GM23248 (cell line): Measurements from ENCODE around the gene VPS35. TPM values are rescaled to one million over a fixed set of nuclear protein-coding genes. Genes with fewer than 3 reads are reported as not detected.

Source experiments
- DNase-seq: peaks from one replicate; pipeline ENCODE4 v3.0.0-alpha.2; 2015
- H2AFZ ChIP-seq: fragments of 200-600 bp; sonication (generic); 2 replicates; pipeline ENCODE4 v1.6.1; 2016; ENCODE audit warnings: antibody characterized with exemption
- H3F3A ChIP-seq: fragments of 200-600 bp; sonication (generic); 2 replicates; pipeline ENCODE4 v1.6.1; 2016; ENCODE audit warnings: mild to moderate bottlenecking, antibody characterized with exemption, mixed run types; ENCODE audit not compliant: insufficient read depth
- H3K27ac ChIP-seq: fragments of 200-600 bp; sonication (generic); 2 replicates; pipeline ENCODE4 v1.5.1; 2016; ENCODE audit warnings: mild to moderate bottlenecking
- H3K27me3 ChIP-seq: fragments of 200-600 bp; sonication (generic); replicated peaks from 2 replicates; pipeline ENCODE4 v1.6.1; 2016; ENCODE audit warnings: mild to moderate bottlenecking; ENCODE audit not compliant: insufficient read depth
- H3K36me3 ChIP-seq: fragments of 200-600 bp; sonication (generic); 2 replicates; pipeline ENCODE4 v1.6.1; 2016; ENCODE audit warnings: low read depth, mild to moderate bottlenecking
- H3K4me1 ChIP-seq: fragments of 200-600 bp; sonication (generic); 2 replicates; pipeline ENCODE4 v1.6.1; 2016; ENCODE audit warnings: mild to moderate bottlenecking; ENCODE audit not compliant: insufficient read depth
- H3K4me2 ChIP-seq: fragments of 200-600 bp; sonication (generic); one replicate; pipeline ENCODE4 v1.6.1; 2016; ENCODE audit warnings: mild to moderate bottlenecking; ENCODE audit not compliant: unreplicated experiment
- H3K4me3 ChIP-seq: fragments of 200-600 bp; sonication (generic); 2 replicates; pipeline ENCODE4 v1.5.1; 2016; ENCODE audit warnings: mild to moderate bottlenecking
- H3K79me2 ChIP-seq: fragments of 200-600 bp; sonication (generic); 2 replicates; pipeline ENCODE4 v1.6.1; 2016; ENCODE audit warnings: mild to moderate bottlenecking; ENCODE audit not compliant: insufficient read depth
- H3K9ac ChIP-seq: fragments of 200-600 bp; sonication (generic); 2 replicates; pipeline ENCODE4 v1.6.1; 2016; ENCODE audit warnings: mild to moderate bottlenecking
- H3K9me2 ChIP-seq: fragments of 200-600 bp; sonication (generic); 2 replicates; pipeline ENCODE4 v1.6.1; 2016; ENCODE audit warnings: mixed run types, mild to moderate bottlenecking, moderate library complexity; ENCODE audit not compliant: insufficient read depth
- H3K9me3 ChIP-seq: fragments of 200-600 bp; sonication (generic); one replicate; pipeline ENCODE4 v1.6.1; 2017; ENCODE audit warnings: low read depth
- H4K20me1 ChIP-seq: fragments of 200-600 bp; sonication (generic); 2 replicates; pipeline ENCODE4 v1.6.0; 2016; ENCODE audit not compliant: insufficient read depth
- EZH2 ChIP-seq: fragments of 200-600 bp; sonication (generic); IDR thresholded peaks from 2 replicates; pipeline ENCODE4 v1.6.1; 2018; ENCODE audit warnings: antibody characterized with exemption, mild to moderate bottlenecking; ENCODE audit not compliant: insufficient read depth, poor library complexity, severe bottlenecking
- EZH2phosphoT487 ChIP-seq: fragments of 200-600 bp; sonication (generic); IDR thresholded peaks from 2 replicates; pipeline ENCODE4 v1.6.1; 2018; ENCODE audit warnings: antibody characterized with exemption, moderate library complexity, mild to moderate bottlenecking, low read depth; ENCODE audit not compliant: insufficient read depth
- WGBS, 2 experiments: methylation state at CpG; one replicate each; pipeline ENCODE4 v1.1.6; 2015 to 2017; ENCODE audit warnings: low lambda C conversion rate in 2 of 2, low coverage in 1 of 2; ENCODE audit errors: missing lambda C conversion rate in 2 of 2; 5-methylcytosine and 5-hydroxymethylcytosine counted together
- in situ Hi-C: fragments of 300-500 bp; cut with MboI; formaldehyde crosslinking; loops from 2 replicates; pipeline ENCODE4 v1.15.0; 2020
- polyA plus RNA-seq: library from polyadenylated mRNA; unstranded; fragments of >200 nt; fragmentation: Nextera tagmentation; extraction: Ambion mirVana; gene quantifications from 2 replicates; pipeline ENCODE4 v1.2.1, GENCODE V29; 2016
- total RNA-seq: library from RNA; depleted of rRNA; stranded (reverse); fragments of >200 nt; shearing (Covaris generic); gene quantifications from 2 replicates; pipeline ENCODE4 v1.2.3, GENCODE V29; 2014; rRNA removed

The VPS35 gene
- total RNA-seq (182 and 213 TPM in 2 replicates), polyA plus RNA-seq (86.8 and 91.1 TPM in 2 replicates)

GRCh38 chr16:46688654-46689364, at the start of gene VPS35:
VPS35 (minus strand) TSS chr16:46689178; CDS start chr16:46689133, 45 bp downstream.
- Histone ChIP-seq H3K79me2 (peaks cover 80% of the 10 kb centered on the region), H4K20me1 (peaks cover 27% of the 10 kb centered on the region; the same call in 1 of the 2 replicates), H3K4me2 (peak within 1 kb of the TSS; percentile 92), H3K27me3 (no peaks in the 10 kb centered on the region), H2AFZ (peak within 1 kb of the TSS; percentile 95), H3K27ac (peak within 1 kb of the TSS; percentile 91), H3K4me1 (peaks cover 29% of the 10 kb centered on the region), H3K9me2 (no peaks in the 10 kb centered on the region), H3K36me3 (no peaks in the 10 kb centered on the region), H3K4me3 (peak within 1 kb of the TSS; percentile 94), H3F3A (peaks cover 18% of the 10 kb centered on the region), H3K9ac (peak within 1 kb of the TSS; percentile 86), H3K9me3 (no peaks in the 10 kb centered on the region)
- TF ChIP-seq EZH2 (no peak), EZH2phosphoT487 (no peak)
- peak; percentile 100 for DNase-seq
- 0 to 1% methylated on average over 27 to 52 of the region's 54 CpGs for WGBS, 2 experiments
- in situ Hi-C loops, result no loop called here

- TF ChIP-seq EZH2 (no peak), EZH2phosphoT487 (no peak)
- H4K20me1 ChIP-seq, result no peaks in the 10 kb centered on the region
- H3K4me1 ChIP-seq, result no peaks in the 10 kb centered on the region
- no peaks in the 10 kb centered on the region for H3K79me2 ChIP-seq
- no peaks in the 10 kb centered on the region for H3K36me3 ChIP-seq
- H3K4me3 ChIP-seq, result no peak overlapping the region
- in situ Hi-C loops, result no loop called here
- DNase-seq, result no peak
- H3K4me2 ChIP-seq, result no peak overlapping the region
- WGBS, 2 experiments, result 54 to 61% methylated on average over 14 of the region's 14 CpGs
- H3K27ac ChIP-seq, result no peak overlapping the region
- no peaks in the 10 kb centered on the region for H3K9me3 ChIP-seq
- H2AFZ ChIP-seq, result no peak overlapping the region
- H3K27me3 ChIP-seq, result no peaks in the 10 kb centered on the region; the same call in 1 of the 2 replicates
- H3K9me2 ChIP-seq, result no peaks in the 10 kb centered on the region
- no peaks in the 10 kb centered on the region for H3F3A ChIP-seq
- no peak overlapping the region for H3K9ac ChIP-seq
Measured at GRCh38 chr16:46737621-46738214, 48.7 kb upstream of the VPS35 start.

GRCh38 chr16:46736695-46737094, 47.7 kb upstream of the VPS35 start:
- Histone ChIP-seq H3K4me2 (no peak overlapping the region), H3K9me2 (no peaks in the 10 kb centered on the region)

GRCh38 chr16:46733319-46733830, 44.4 kb upstream of the VPS35 start:
- no peak overlapping the region for H3K4me3 ChIP-seq
- DNase-seq, result no peak
- H3F3A ChIP-seq, result no peaks in the 10 kb centered on the region
- 34 to 40% methylated on average over 9 of the region's 9 CpGs for WGBS, 2 experiments
- no peaks in the 10 kb centered on the region; the same call in 1 of the 2 replicates for H3K27me3 ChIP-seq
- no peak overlapping the region for H3K27ac ChIP-seq
- H3K9me3 ChIP-seq, result no peaks in the 10 kb centered on the region
- TF ChIP-seq EZH2 (no peak), EZH2phosphoT487 (no peak)
- in situ Hi-C loops, result no loop called here
- no peaks in the 10 kb centered on the region for H3K9me2 ChIP-seq
- H3K9ac ChIP-seq, result no peak overlapping the region
- no peaks in the 10 kb centered on the region for H3K36me3 ChIP-seq
- H4K20me1 ChIP-seq, result no peaks in the 10 kb centered on the region
- no peak overlapping the region for H3K4me2 ChIP-seq
- H3K4me1 ChIP-seq, result no peaks in the 10 kb centered on the region
- no peak overlapping the region for H2AFZ ChIP-seq
- H3K79me2 ChIP-seq, result no peaks in the 10 kb centered on the region

More at GRCh38 chr16:46736695-46737094, 47.7 kb upstream of the VPS35 start:
- no peak overlapping the region for H3K27ac ChIP-seq
- in situ Hi-C loops, result no loop called here
- H3K9me3 ChIP-seq, result no peaks in the 10 kb centered on the region
- 46 to 48% methylated on average over 12 of the region's 12 CpGs for WGBS, 2 experiments
- no peaks in the 10 kb centered on the region for H3K79me2 ChIP-seq
- peak; percentile 34 for DNase-seq
- no peak overlapping the region for H3K9ac ChIP-seq
- no peak overlapping the region for H2AFZ ChIP-seq
- no peaks in the 10 kb centered on the region for H4K20me1 ChIP-seq
- H3K4me3 ChIP-seq, result no peak overlapping the region
- H3K36me3 ChIP-seq, result no peaks in the 10 kb centered on the region
- no peaks in the 10 kb centered on the region for H3F3A ChIP-seq
- H3K4me1 ChIP-seq, result no peaks in the 10 kb centered on the region
- H3K27me3 ChIP-seq, result no peaks in the 10 kb centered on the region; the same call in 1 of the 2 replicates
- TF ChIP-seq EZH2phosphoT487, result no peak
- no peak for TF ChIP-seq EZH2
